CD4-positive, alpha-beta T cell (primary cell): Measurements from ENCODE around the gene DNAJB12. TPM values are rescaled to one million over a fixed set of nuclear protein-coding genes. Genes with fewer than 3 reads are reported as not detected.

ENCODE experiments used
- ATAC-seq: fragments of 200-7000 bp; cut with Tn5 transposase; one replicate; pipeline ENCODE4 v1.10.0; 2022; ENCODE audit warnings: mild to moderate bottlenecking; ENCODE audit not compliant: poor library complexity
- CTCF ChIA-PET: fragments of 350-600 bp; sonication (Branson Sonifier 250); formaldehyde crosslinking; loops from one replicate; lab custom pipeline; 2021; ENCODE audit warnings: antibody characterized with exemption, inconsistent platforms; lab: Charles Lee
- POLR2A ChIA-PET: fragments of 350-600 bp; sonication (Branson Sonifier 250); formaldehyde crosslinking; loops from one replicate; lab custom pipeline; 2021; ENCODE audit warnings: antibody characterized with exemption, inconsistent platforms; lab: Charles Lee
- DNase-seq, 14 experiments: peaks; one replicate each; pipeline ENCODE4 v3.0.0-alpha.2; 2013 to 2020; ENCODE audit warnings: mixed read lengths in 2 of 14
- H3K27ac ChIP-seq, 2 donors: one replicate each; pipeline versions ENCODE4 v1.5.1 to v1.7.0; 2013; ENCODE audit warnings: low read length in 2 of 2, low read depth in 1 of 2, mild to moderate bottlenecking in 1 of 2
- H3K27me3 ChIP-seq, 2 experiments: 1 replicate in 1 of 2; 2 replicates in 1 of 2; pipeline versions ENCODE4 v1.6.1 to v1.7.0; 2013; ENCODE audit warnings: low read length in 2 of 2, control low read depth in 1 of 2, mild to moderate bottlenecking in 1 of 2, moderate library complexity in 1 of 2; ENCODE audit not compliant: insufficient read depth in 2 of 2, control insufficient read depth in 1 of 2
- H3K36me3 ChIP-seq: one replicate; pipeline ENCODE4 v1.6.1; 2013; ENCODE audit warnings: low read length, control low read depth; ENCODE audit not compliant: insufficient read depth
- H3K4me1 ChIP-seq: one replicate; pipeline ENCODE4 v1.6.1; 2013; ENCODE audit warnings: low read length, control low read depth; ENCODE audit not compliant: insufficient read depth
- H3K4me3 ChIP-seq: one replicate; pipeline ENCODE4 v1.5.1; 2013; ENCODE audit warnings: mild to moderate bottlenecking, low read length, moderate library complexity
- H3K9me3 ChIP-seq, 2 experiments: 1 replicate in 1 of 2; 2 replicates in 1 of 2; pipeline versions ENCODE4 v1.6.1 to v1.7.0; 2013; ENCODE audit warnings: low read length in 2 of 2, mild to moderate bottlenecking in 2 of 2, control low read depth in 1 of 2, moderate library complexity in 1 of 2; ENCODE audit not compliant: control insufficient read depth in 1 of 2, insufficient read depth in 1 of 2
- H3K27ac Mint-ChIP-seq: one replicate; pipeline ENCODE4 v1.8.0; 2020; ENCODE audit warnings: mixed read lengths
- H3K27me3 Mint-ChIP-seq: one replicate; pipeline ENCODE4 v1.8.0; 2021; ENCODE audit warnings: mixed read lengths
- H3K36me3 Mint-ChIP-seq: one replicate; pipeline ENCODE4 v1.8.0; 2021; ENCODE audit warnings: low read depth, mixed read lengths
- H3K4me1 Mint-ChIP-seq: one replicate; pipeline ENCODE4 v1.8.0; 2021; ENCODE audit warnings: low read depth, mixed read lengths
- H3K4me3 Mint-ChIP-seq: one replicate; pipeline ENCODE4 v1.8.0; 2020; ENCODE audit warnings: mild to moderate bottlenecking, mixed read lengths
- H3K9me3 Mint-ChIP-seq: one replicate; pipeline ENCODE4 v1.8.0; 2020; ENCODE audit warnings: mixed read lengths
- intact Hi-C, 2 experiments: fragments of 100-400 bp; cut with DNase I in 1 of 2; cut with micrococcal nuclease in 1 of 2; formaldehyde crosslinking; loops; one replicate each; pipeline versions ENCODE4 v1.15.1 to v1.9.0; 2023 to 2025; cut with DNase I, micrococcal nuclease
- total RNA-seq, 174 experiments: library from RNA in 2 of 174; stranded (reverse) in 2 of 174; gene quantifications; one replicate each; pipeline ENCODE4 v1.2.3 and lab custom pipeline; 2021 to 2026
- TF ChIP-seq, protein P1 (sequence below): fragments of 200-600 bp; IDR thresholded peaks from one replicate; pipeline ENCODE4 v1.8.0; 2022; ENCODE audit warnings: antibody characterized with exemption, mild to moderate bottlenecking

The DNAJB12 gene
- total RNA-seq, 2 experiments from 2014 or later, result 25.2 to 27.0 TPM

DNA sequence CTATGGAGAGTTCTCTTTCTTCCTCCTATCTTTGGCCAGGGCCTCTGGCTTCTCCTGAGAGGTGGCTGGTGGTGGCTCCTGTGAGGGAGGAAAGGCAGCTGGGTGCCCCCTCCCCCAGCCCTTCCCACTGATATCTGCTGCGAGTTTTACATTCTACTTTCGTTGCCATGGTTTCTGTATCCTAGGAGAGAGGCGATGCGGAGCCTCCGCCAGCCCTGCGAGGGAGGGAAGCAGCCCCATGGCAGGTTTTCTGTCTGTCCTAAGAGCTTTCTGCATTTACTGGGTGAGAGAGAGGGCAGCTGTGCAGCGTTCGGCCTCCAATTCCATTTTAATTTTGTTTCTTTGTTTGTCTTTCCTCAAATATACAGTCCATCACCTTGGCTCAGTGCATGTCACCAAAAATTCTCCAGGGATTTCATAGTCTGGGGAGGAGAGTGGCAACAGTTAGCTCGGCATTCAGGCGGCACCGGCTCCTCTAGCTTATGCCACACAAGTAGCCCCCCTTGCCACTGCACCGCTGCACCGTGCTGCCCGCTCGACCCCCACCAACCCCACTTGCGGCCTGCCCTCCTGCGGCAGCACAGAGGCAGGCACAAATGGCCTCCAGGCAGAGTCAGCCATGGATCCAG is 20.4 kb downstream of the DNAJB12 start:
- H3K27ac Mint-ChIP-seq, result peak overlapping the region; percentile 94
- H3K36me3 ChIP-seq, result peaks cover 23% of the 10 kb centered on the region
- no peaks in the 10 kb centered on the region for H3K9me3 ChIP-seq
- ChIA-PET POLR2A (interaction anchor here (0.8 to 5.8 kb wide), 13 partner anchors 9 to 257 kb away, joined by 3 to 84 read pairs (median 13); partner anchors contain the start of genes ANAPC16, ASCC1, DDIT4 and SPOCK2), CTCF (interaction anchor here (0.6 to 5.9 kb wide), 9 partner anchors 15 to 285 kb away, joined by 3 to 54 read pairs (median 4); partner anchors contain the start of gene DDIT4)
- H3K27ac ChIP-seq, result peak overlapping the region; percentile 17 to 43
- H3K27me3 Mint-ChIP-seq, result no peaks in the 10 kb centered on the region
- no peaks in the 10 kb centered on the region for H3K27me3 ChIP-seq
- DNase-seq (peak in 3 of 14 experiments; percentile 39 to 56 (median 49)), ATAC-seq (no peak)
- peak overlapping the region; percentile 65 for H3K4me3 Mint-ChIP-seq
- TF ChIP-seq, protein P1, sequence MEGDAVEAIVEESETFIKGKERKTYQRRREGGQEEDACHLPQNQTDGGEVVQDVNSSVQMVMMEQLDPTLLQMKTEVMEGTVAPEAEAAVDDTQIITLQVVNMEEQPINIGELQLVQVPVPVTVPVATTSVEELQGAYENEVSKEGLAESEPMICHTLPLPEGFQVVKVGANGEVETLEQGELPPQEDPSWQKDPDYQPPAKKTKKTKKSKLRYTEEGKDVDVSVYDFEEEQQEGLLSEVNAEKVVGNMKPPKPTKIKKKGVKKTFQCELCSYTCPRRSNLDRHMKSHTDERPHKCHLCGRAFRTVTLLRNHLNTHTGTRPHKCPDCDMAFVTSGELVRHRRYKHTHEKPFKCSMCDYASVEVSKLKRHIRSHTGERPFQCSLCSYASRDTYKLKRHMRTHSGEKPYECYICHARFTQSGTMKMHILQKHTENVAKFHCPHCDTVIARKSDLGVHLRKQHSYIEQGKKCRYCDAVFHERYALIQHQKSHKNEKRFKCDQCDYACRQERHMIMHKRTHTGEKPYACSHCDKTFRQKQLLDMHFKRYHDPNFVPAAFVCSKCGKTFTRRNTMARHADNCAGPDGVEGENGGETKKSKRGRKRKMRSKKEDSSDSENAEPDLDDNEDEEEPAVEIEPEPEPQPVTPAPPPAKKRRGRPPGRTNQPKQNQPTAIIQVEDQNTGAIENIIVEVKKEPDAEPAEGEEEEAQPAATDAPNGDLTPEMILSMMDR, result no peak
- H3K4me1 ChIP-seq, result peaks cover 80% of the 10 kb centered on the region
- H3K9me3 Mint-ChIP-seq, result no peaks in the 10 kb centered on the region
- H3K4me1 Mint-ChIP-seq, result peaks cover 86% of the 10 kb centered on the region
- intact Hi-C loops, result loop anchor here in 1 of 2 experiments (10.0 kb wide), 1 partner anchor 1020 kb away; the partner anchor contains the start of gene SLC29A3
- peaks cover 22% of the 10 kb centered on the region for H3K36me3 Mint-ChIP-seq
- peak overlapping the region; percentile 24 for H3K4me3 ChIP-seq

- Histone ChIP-seq H3K4me3 (no peak overlapping the region), H3K36me3 (peaks cover 21% of the 10 kb centered on the region), H3K27ac (no peak overlapping the region), H3K27me3 (no peaks in the 10 kb centered on the region), H3K9me3 (no peaks in the 10 kb centered on the region), H3K4me1 (peaks cover 90% of the 10 kb centered on the region)
- Mint-ChIP-seq H3K4me3 (peak overlapping the region; percentile 48), H3K4me1 (peaks cover 92% of the 10 kb centered on the region), H3K36me3 (peaks cover 20% of the 10 kb centered on the region), H3K9me3 (no peaks in the 10 kb centered on the region), H3K27ac (peak overlapping the region; percentile 94), H3K27me3 (no peaks in the 10 kb centered on the region)
- no peak for ATAC-seq
- intact Hi-C loops, result loop anchor here in 1 of 2 experiments (10.0 kb wide), 1 partner anchor 1019 kb away; the partner anchor contains the start of gene SLC29A3
- POLR2A ChIA-PET, result interaction anchor here (1.7 to 5.8 kb wide), 7 partner anchors 13 to 246 kb away, joined by 8 to 84 read pairs (median 17); partner anchors contain the start of genes DDIT4 and SPOCK2
- CTCF ChIA-PET, result interaction anchor here (0.9 to 5.9 kb wide), 4 partner anchors 14 to 104 kb away, joined by 3 to 54 read pairs (median 7); partner anchors contain the start of gene DDIT4
- no peak for DNase-seq
- TF ChIP-seq, protein P1, result no peak
These were observed 21.4 kb downstream of the DNAJB12 start for GRCh38 chr10:72333112-72334015.
